ENCODE measurements around the gene MXD3.

DNA sequence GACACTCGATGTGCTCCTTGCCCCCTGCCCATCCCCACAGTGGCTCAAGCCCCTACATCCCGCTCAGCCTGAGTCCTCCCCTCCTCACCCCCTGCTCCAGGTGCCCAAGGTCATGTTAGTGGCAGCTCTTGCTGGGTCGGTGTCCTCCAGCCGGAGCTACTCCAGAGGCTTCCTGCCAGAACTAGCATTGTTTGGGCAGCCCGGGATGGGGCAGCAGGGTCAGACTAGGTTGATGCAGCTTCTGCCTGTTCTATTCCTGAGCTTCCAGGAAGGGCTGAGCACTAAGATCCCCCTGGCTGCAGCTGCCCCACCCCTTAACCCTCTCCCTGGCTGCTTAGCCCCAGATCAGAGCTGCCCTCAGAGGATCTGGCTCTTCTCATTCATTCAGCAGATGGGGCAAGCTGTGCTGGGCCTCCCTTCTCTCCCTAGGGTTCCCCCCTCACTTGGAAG lies 46.7 kb upstream of the MXD3 start:
- TF ChIP-seq EZH2 (IDR thresholded peaks at IDR 0.05) = no peak
- TF ChIP-seq, protein P1, sequence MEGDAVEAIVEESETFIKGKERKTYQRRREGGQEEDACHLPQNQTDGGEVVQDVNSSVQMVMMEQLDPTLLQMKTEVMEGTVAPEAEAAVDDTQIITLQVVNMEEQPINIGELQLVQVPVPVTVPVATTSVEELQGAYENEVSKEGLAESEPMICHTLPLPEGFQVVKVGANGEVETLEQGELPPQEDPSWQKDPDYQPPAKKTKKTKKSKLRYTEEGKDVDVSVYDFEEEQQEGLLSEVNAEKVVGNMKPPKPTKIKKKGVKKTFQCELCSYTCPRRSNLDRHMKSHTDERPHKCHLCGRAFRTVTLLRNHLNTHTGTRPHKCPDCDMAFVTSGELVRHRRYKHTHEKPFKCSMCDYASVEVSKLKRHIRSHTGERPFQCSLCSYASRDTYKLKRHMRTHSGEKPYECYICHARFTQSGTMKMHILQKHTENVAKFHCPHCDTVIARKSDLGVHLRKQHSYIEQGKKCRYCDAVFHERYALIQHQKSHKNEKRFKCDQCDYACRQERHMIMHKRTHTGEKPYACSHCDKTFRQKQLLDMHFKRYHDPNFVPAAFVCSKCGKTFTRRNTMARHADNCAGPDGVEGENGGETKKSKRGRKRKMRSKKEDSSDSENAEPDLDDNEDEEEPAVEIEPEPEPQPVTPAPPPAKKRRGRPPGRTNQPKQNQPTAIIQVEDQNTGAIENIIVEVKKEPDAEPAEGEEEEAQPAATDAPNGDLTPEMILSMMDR (IDR thresholded peaks at IDR 0.05) = no peak

Data from neural progenitor cell (in vitro differentiated cells).